Thyroid gland (tissue), 4 donors: ENCODE results near the gene NME3. TPM values are rescaled to one million over a fixed set of nuclear protein-coding genes. Genes with fewer than 3 reads are reported as not detected.
A peak's percentile ranks its signal among the peaks of the same experiment; 100 is the strongest.

Experiments used
- DNase-seq, 2 donors: peaks; one replicate each; pipeline ENCODE4 v3.0.0-alpha.2; 2019
- H3K27ac ChIP-seq, 3 donors: fragments of 200-600 bp; sonication (generic); 1 replicate in 2 of 3; 2 replicates in 1 of 3; pipeline ENCODE4 v1.5.1; 2016 to 2019; ENCODE audit warnings: mild to moderate bottlenecking in 1 of 3, moderate library complexity in 1 of 3
- H3K27me3 ChIP-seq: fragments of 200-600 bp; sonication (generic); one replicate; pipeline ENCODE4 v1.5.1; 2019
- H3K36me3 ChIP-seq, 2 donors: fragments of 200-600 bp; sonication (generic); one replicate each; pipeline ENCODE4 v1.5.1; 2016 to 2019
- H3K4me1 ChIP-seq, 2 donors: fragments of 200-600 bp; sonication (generic); one replicate each; pipeline ENCODE4 v1.5.1; 2017 to 2019
- H3K4me3 ChIP-seq, 3 donors: fragments of 200-600 bp; sonication (generic); replicated peaks in 1 of 3; 1 replicate in 2 of 3; 2 replicates in 1 of 3; pipeline ENCODE4 v1.5.1; 2016; ENCODE audit warnings: mild to moderate bottlenecking in 1 of 3
- H3K9me3 ChIP-seq: fragments of 200-600 bp; sonication (generic); one replicate; pipeline ENCODE4 v1.5.1; 2017
- POLR2A ChIP-seq, 2 donors: fragments of 450-650 bp; IDR thresholded peaks; one replicate each; pipeline ENCODE4 v1.6.1; 2017; ENCODE audit warnings: antibody characterized with exemption in 2 of 2, mild to moderate bottlenecking in 2 of 2, moderate library complexity in 1 of 2
- WGBS, 2 donors: methylation state at CpG; one replicate each; pipeline ENCODE4 v1.1.5; 2017; 5-methylcytosine and 5-hydroxymethylcytosine counted together
- intact Hi-C: fragments of 100-400 bp; cut with DNase I; formaldehyde crosslinking; loops from one replicate; pipeline ENCODE4 v1.15.1; 2023
- total RNA-seq, 4 donors: library from RNA; depleted of rRNA; stranded (reverse); fragments of >200 nt; gene quantifications; one replicate each; pipeline ENCODE4 v1.2.3, GENCODE V29; 2016
- TF ChIP-seq, protein P1 (sequence below), 6 experiments: fragments of 200-600 bp in 3 of 6; fragments of 450-650 bp in 3 of 6; sonication (generic) in 3 of 6; IDR thresholded peaks; one replicate each; pipeline ENCODE4 v1.5.1; 2016 to 2019; ENCODE audit warnings: antibody characterized with exemption in 6 of 6, mild to moderate bottlenecking in 2 of 6, inconsistent platforms in 1 of 6, moderate library complexity in 1 of 6

Gene NME3
- total RNA-seq, 4 donors from 2014 or later, result 43.7 to 173 (median 103) TPM

DNA sequence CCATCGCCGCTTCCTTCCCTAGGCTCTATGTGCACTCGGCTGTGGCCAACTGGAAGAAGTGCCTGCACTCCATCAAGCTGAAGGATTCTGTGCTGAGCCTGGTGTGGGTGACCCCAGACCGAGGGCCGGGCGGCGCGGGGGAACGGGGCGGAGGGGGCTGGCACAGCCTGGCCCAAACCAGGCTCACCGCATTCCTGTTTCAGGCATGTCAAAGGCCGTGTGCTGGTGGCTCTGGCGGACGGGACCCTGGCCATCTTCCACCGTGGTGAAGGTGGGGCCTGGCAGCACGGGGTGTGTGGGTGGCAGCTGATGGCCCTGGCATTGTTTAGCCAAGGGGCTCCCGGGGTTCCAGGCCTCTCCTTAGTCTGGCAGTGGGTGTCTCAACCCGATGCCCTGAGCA is 4.6 kb downstream of the NME3 start:
- H3K9me3 ChIP-seq, result no peaks in the 10 kb centered on the region
- peaks cover 3 to 8% of the 10 kb centered on the region in 2 donors for H3K4me1 ChIP-seq
- no peak for TF ChIP-seq POLR2A (IDR thresholded peaks at IDR 0.05)
- TF ChIP-seq, protein P1, sequence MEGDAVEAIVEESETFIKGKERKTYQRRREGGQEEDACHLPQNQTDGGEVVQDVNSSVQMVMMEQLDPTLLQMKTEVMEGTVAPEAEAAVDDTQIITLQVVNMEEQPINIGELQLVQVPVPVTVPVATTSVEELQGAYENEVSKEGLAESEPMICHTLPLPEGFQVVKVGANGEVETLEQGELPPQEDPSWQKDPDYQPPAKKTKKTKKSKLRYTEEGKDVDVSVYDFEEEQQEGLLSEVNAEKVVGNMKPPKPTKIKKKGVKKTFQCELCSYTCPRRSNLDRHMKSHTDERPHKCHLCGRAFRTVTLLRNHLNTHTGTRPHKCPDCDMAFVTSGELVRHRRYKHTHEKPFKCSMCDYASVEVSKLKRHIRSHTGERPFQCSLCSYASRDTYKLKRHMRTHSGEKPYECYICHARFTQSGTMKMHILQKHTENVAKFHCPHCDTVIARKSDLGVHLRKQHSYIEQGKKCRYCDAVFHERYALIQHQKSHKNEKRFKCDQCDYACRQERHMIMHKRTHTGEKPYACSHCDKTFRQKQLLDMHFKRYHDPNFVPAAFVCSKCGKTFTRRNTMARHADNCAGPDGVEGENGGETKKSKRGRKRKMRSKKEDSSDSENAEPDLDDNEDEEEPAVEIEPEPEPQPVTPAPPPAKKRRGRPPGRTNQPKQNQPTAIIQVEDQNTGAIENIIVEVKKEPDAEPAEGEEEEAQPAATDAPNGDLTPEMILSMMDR (IDR thresholded peaks at IDR 0.05), result no peak
- H3K27ac ChIP-seq, result no peak overlapping the region
- 88% methylated on average over 13 of the region's 18 CpGs; no CpG with 5 or more reads in 1 of the 2 donors for WGBS, 2 donors
- H3K4me3 ChIP-seq, result no peak overlapping the region
- intact Hi-C loops, result no loop called here
- peaks cover 39 to 56% of the 10 kb centered on the region in 2 donors for H3K36me3 ChIP-seq
- no peak for DNase-seq
- H3K27me3 ChIP-seq, result no peaks in the 10 kb centered on the region

DNA sequence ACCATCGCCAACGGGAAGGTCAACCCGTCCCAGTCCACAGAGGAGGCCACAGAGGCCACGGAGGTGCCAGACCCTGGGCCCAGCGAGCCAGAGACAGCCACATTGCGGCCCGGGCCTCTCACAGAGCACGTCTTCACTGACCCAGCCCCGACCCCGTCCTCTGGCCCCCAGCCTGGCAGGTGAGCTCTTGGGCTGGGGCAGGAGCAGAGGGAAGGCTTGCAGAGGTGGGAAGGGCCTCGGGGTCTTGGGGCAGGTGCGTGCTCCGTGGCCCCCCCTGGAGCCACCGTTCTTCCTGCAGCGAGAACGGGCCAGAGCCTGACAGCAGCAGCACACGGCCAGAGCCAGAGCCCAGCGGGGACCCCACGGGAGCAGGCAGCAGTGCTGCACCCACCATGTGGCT is 5.1 kb downstream of the NME3 start:
- intact Hi-C loops, result no loop called here
- Histone ChIP-seq H3K27me3 (no peaks in the 10 kb centered on the region), H3K4me1 (peaks cover 0 to 7% of the 10 kb centered on the region in 2 donors), H3K4me3 (no peak overlapping the region), H3K27ac (no peak overlapping the region), H3K9me3 (no peaks in the 10 kb centered on the region), H3K36me3 (peaks cover 43 to 57% of the 10 kb centered on the region in 2 donors)
- TF ChIP-seq, protein P1 (IDR thresholded peaks at IDR 0.05), result no peak
- no peak for TF ChIP-seq POLR2A (IDR thresholded peaks at IDR 0.05)
- 94 to 96% methylated on average over 6 to 7 of the region's 19 CpGs for WGBS, 2 donors
- no peak for DNase-seq

GRCh38 chr16:1765826-1766225 is 5.5 kb downstream of the NME3 start:
- Histone ChIP-seq H3K27me3 (no peaks in the 10 kb centered on the region), H3K4me3 (no peak overlapping the region), H3K4me1 (peaks cover 0 to 7% of the 10 kb centered on the region in 2 donors), H3K9me3 (no peaks in the 10 kb centered on the region), H3K27ac (no peak overlapping the region), H3K36me3 (peaks cover 48 to 61% of the 10 kb centered on the region in 2 donors)
- DNase-seq, result no peak
- no peak for TF ChIP-seq POLR2A (IDR thresholded peaks at IDR 0.05)
- TF ChIP-seq, protein P1 (IDR thresholded peaks at IDR 0.05), result no peak
- intact Hi-C loops, result no loop called here
- WGBS, 2 donors, result 94% methylated on average over 3 to 9 of the region's 22 CpGs

DNA sequence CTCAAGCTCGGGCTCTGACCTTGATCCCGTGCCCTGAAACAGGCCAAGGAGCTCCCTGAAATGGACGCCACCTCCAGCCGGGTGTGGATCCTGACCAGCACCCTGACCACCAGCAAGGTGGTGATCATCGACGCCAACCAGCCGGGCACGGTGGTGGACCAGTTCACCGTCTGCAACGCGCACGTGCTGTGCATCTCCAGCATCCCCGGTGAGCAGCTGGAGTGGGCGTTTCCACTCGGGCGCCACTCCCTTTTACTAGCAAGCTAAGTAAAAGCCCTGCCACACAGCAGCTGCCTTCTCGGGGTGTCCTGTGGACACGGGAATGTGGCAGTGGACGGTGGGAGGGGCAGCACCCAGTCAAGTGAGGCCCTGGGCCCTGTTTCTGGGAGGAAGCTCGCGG is 6.4 kb downstream of the NME3 start:
- WGBS, 2 donors, result 93 to 100% methylated on average over 10 to 21 of the region's 21 CpGs
- H3K4me3 ChIP-seq, result no peak overlapping the region
- TF ChIP-seq POLR2A (IDR thresholded peaks at IDR 0.05), result no peak
- TF ChIP-seq, protein P1 (IDR thresholded peaks at IDR 0.05), result no peak
- H3K4me1 ChIP-seq, result peaks cover 0 to under 1% of the 10 kb centered on the region in 2 donors
- no peaks in the 10 kb centered on the region for H3K9me3 ChIP-seq
- H3K27me3 ChIP-seq, result no peaks in the 10 kb centered on the region
- DNase-seq, result no peak
- intact Hi-C loops, result no loop called here
- H3K36me3 ChIP-seq, result peaks cover 55 to 70% of the 10 kb centered on the region in 2 donors
- H3K27ac ChIP-seq, result no peak overlapping the region

- no peaks in the 10 kb centered on the region for H3K27me3 ChIP-seq
- DNase-seq, result no peak
- H3K4me1 ChIP-seq, result no peaks in the 10 kb centered on the region
- TF ChIP-seq, protein P1 (IDR thresholded peaks at IDR 0.05), result peak in 1 of 6 experiments; percentile 8
- no peak for TF ChIP-seq POLR2A (IDR thresholded peaks at IDR 0.05)
- H3K4me3 ChIP-seq, result no peak overlapping the region
- WGBS, 2 donors, result 93 to 95% methylated on average over 15 to 57 of the region's 81 CpGs
- H3K27ac ChIP-seq, result no peak overlapping the region
- peaks cover 55 to 71% of the 10 kb centered on the region in 2 donors for H3K36me3 ChIP-seq
- no peaks in the 10 kb centered on the region for H3K9me3 ChIP-seq
- intact Hi-C loops, result no loop called here
Observed at GRCh38 chr16:1763521-1764511, 7.5 kb downstream of the NME3 start.
